GM12891 (cell line): ENCODE results near the gene GRIK2.

ENCODE experiments used
- DNase-seq: peaks from one replicate; pipeline ENCODE4 v3.0.0; 2011; ENCODE audit warnings: low spot score; ENCODE audit not compliant: insufficient read length
- FAIRE-seq: peaks from 2 replicates; lab custom pipeline; 2011; peaks lifted over from hg19 to GRCh38; lab: Jason Lieb, UNC
- PAX5 ChIP-seq: IDR thresholded peaks from 2 replicates; pipeline ENCODE4 v1.6.1; 2011; ENCODE audit warnings: low read length, moderate library complexity, mild to moderate bottlenecking; ENCODE audit not compliant: insufficient read depth, severe bottlenecking
- POLR2A ChIP-seq: IDR thresholded peaks from 2 replicates; pipeline ENCODE4 v1.6.1; 2011; ENCODE audit warnings: low read depth, low read length, control low read depth
- POLR2AphosphoS5 ChIP-seq: IDR thresholded peaks from 2 replicates; pipeline ENCODE4 v1.6.1; 2011; ENCODE audit warnings: low read depth, low read length, control low read depth
- POU2F2 ChIP-seq: IDR thresholded peaks from 2 replicates; pipeline ENCODE4 v1.6.1; 2011; ENCODE audit warnings: low read depth, mild to moderate bottlenecking, control low read depth, low read length, moderate library complexity
- SPI1 ChIP-seq: IDR thresholded peaks from 2 replicates; pipeline ENCODE4 v1.6.1; 2011; ENCODE audit warnings: low read depth, low read length, control low read depth
- TAF1 ChIP-seq: IDR thresholded peaks from 2 replicates; pipeline ENCODE4 v1.6.1; 2011; ENCODE audit warnings: low read depth, low read length, control low read depth

GRIK2 gene

DNA sequence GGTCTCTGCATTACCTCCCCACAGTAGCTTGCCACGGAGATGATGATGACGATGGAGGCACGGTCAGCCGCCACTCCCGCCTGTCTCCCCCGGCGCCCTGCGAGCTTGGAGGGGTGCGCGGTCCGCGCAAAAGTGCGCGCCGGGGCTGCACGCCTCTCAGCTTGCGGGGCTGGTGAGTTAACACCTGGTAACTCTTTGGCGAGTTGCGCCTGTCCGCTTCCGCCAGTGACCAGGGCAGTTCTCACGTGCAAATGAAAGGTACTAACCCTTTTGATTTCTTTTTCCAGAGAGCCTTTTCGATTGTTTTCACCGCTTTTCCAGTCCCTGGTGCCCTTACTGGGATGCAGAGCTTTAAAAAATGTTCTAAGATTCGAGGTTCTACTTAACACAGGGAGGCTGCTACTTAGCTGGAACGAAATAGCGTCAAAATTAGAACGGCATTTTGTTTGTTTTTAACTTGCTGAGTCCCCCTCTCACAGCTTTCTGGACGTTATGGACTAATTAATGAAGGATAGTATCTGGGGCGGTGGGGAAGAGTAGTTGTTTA is 6.2 kb downstream of the GRIK2 start:
- TF ChIP-seq PAX5, result no peak
- FAIRE-seq, result no peak
- no peak for DNase-seq

GRCh38 chr6:101400326-101401135 is 7.0 kb downstream of the GRIK2 start:
- no peak for TF ChIP-seq PAX5
- DNase-seq, result no peak
- no peak for FAIRE-seq

DNA sequence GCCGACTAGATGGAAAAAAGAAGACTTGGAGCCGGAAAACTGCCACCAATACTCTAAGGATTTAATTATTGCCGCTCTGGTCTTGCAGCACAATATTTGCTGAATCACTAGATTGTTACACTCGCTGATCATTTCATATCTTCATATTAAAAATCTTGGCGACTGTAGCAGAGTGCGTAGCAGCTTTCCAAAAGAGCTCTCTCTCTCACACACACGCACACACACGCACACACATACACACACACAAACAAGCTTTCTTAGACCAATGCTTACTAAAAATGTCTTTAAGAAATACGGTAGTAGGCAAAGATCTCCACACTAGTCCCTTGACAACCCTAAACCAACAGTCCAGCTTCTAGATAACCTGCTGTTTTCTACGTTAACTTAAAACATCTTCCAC is 7.7 kb downstream of the GRIK2 start:
- TF ChIP-seq PAX5 (no peak), POU2F2 (no peak), POLR2A (no peak), SPI1 (no peak), TAF1 (no peak), POLR2AphosphoS5 (no peak)
- no peak for DNase-seq
- no peak for FAIRE-seq

DNA sequence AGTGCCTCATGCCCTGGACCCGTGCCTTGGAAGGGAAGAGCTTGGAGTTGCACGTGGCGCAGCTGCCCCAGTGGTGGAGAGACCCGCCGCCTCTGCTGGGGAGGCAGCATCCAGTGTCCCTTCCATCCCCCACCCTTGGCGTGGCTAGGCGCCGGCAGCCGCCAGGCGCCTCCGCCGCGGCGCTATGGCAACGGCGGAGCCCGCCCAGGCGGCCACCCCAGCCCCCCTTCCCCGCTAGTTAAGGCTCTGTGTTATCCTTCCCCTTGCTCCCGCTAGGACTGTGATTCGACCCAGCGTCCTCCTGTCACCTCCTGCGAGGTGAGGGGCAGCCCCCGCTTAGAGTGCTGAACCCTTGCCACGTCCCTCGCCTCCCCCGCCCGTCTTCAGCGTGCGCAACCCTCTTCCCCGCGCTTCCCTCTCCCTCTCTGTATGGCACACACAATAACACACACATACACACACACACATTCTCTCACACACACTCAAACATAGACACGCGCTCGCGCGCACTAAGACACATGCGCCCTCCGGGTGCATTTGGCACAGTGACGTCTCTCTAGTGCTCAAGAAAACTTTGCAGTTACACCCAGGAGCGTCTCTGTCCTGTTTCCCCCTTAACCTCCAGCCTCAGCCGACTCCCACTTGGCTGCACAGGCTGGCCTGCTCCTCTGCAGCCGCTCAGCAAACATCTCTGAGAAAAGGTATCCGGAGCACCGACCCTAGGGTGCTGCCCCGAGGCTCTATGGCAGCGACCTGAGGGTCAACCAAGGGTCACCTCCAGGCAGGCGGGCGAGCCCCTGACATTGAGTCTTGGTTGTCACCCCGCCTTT is 8.5 kb downstream of the GRIK2 start:
- DNase-seq, result no peak
- no peak for FAIRE-seq
- TF ChIP-seq POLR2AphosphoS5 (no peak), PAX5 (no peak), SPI1 (no peak), POU2F2 (no peak), TAF1 (no peak), POLR2A (no peak)

DNA sequence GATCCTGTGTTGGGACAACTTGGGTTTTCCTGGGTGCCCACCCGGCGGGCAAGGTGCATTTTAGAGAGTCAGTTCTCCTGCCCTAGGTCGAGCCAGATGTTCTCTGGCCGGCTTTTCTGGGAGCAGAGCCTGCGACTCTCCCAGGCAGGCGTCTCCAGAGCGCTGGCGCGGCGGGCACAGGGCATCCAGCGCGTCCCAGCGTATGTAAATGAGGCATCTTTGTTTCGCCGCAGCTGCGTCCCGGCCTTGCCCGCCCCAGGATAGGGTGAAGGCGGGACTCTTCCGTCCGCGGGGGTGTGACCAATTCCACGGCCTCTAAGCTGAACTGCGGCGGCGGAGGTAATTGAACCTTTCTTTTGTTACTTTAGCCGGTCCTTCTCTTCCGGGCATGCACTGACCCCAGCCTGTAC is 9.1 kb downstream of the GRIK2 start:
- DNase-seq, result no peak
- FAIRE-seq, result no peak

DNA sequence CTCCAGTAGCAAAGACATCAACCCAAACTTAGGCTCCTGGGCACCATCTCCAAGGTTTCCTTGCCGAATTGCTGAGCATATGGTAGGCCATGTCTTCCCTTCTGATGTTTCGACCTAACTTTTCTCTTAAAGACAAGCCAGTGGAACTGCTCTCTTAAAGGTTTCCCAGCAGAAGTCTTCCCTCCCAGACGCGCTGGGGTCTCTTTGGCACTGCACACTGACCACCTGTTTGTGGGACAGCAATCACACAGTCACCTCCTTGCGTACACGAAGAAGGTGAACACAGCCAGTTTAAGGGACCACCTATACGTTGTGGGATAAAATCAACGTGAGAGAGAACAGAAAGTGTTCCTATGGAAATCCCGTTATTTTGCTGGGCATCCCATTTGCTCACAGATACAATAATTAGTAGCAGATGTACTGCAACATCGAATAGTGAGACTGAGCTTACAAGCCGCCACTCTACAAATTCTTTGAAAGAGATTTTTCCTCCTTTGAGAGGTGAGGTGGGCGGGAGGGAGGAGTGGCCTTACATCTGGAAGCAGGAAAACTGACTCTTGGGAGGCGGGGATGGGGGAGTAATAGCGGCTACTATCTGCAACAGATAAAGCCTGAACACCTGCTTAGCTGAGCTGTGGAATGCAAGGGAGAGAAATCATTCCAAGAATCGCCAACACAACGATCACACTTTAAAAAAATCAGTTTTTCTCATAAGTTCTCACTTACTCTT is 9.9 kb downstream of the GRIK2 start:
- FAIRE-seq (no peak), DNase-seq (no peak)
- TF ChIP-seq POLR2AphosphoS5, result no peak
- TF ChIP-seq TAF1, result no peak
- TF ChIP-seq SPI1, result no peak
- TF ChIP-seq POLR2A, result no peak
- no peak for TF ChIP-seq POU2F2
- TF ChIP-seq PAX5, result no peak

More for the DNA sequence above, 9.1 kb downstream of the GRIK2 start:
- TF ChIP-seq TAF1, result no peak
- no peak for TF ChIP-seq PAX5
- no peak for TF ChIP-seq POLR2AphosphoS5
- TF ChIP-seq SPI1, result no peak
- TF ChIP-seq POLR2A, result no peak

DNA sequence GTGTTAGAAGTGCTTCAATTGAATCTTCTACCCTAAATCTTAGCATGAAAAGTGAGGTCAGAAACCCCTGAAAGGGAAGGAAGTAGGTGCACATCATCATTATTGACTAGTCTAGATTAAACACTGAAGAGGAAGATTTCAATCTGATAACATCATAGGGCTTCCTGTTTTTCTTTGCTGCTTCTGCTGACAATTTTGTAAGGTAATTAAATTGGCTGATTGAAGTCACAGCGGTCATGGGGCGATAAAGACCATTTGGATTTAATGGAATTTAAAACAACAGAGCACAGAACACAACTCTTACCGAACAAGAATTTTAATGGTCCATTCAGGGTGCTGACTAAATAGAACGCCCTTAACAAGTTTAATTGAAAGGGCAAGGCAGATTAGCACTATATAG is 11.3 kb downstream of the GRIK2 start:
- DNase-seq (no peak), FAIRE-seq (no peak)
- TF ChIP-seq POU2F2 (no peak), POLR2AphosphoS5 (no peak), PAX5 (no peak), POLR2A (no peak), TAF1 (no peak), SPI1 (no peak)

- no peak for FAIRE-seq
- no peak for DNase-seq
- TF ChIP-seq POLR2AphosphoS5, result no peak
- no peak for TF ChIP-seq POLR2A
- TF ChIP-seq SPI1, result no peak
- no peak for TF ChIP-seq PAX5
- no peak for TF ChIP-seq TAF1
- TF ChIP-seq POU2F2, result no peak
These were observed 20.3 kb downstream of the GRIK2 start for GRCh38 chr6:101413773-101414172.

- FAIRE-seq (no peak), DNase-seq (no peak)
- TF ChIP-seq SPI1, result no peak
- TF ChIP-seq POLR2A, result no peak
- no peak for TF ChIP-seq PAX5
- TF ChIP-seq POLR2AphosphoS5, result no peak
- no peak for TF ChIP-seq POU2F2
- no peak for TF ChIP-seq TAF1
These were observed 24.4 kb downstream of the GRIK2 start for GRCh38 chr6:101417900-101418299.
